Neural cell (in vitro differentiated cells): ENCODE data around the gene IL19. TPM values are rescaled to one million over a fixed set of nuclear protein-coding genes. Genes with fewer than 3 reads are reported as not detected.
"Not testable (repeated sequence)": the region's sequence is repeated elsewhere in the genome, so short reads cannot be mapped to it uniquely, and the experiment has no call there.

ENCODE experiments used
- H2AFZ ChIP-seq: fragments of 200-600, 300-800 bp; sonication (generic), shearing (Covaris generic); 2 replicates; pipeline ENCODE4 v1.6.0; 2014; ENCODE audit warnings: low read depth, mild to moderate bottlenecking, antibody characterized with exemption, low read length, moderate library complexity
- H3F3A ChIP-seq: fragments of 200-600 bp; shearing (Covaris generic); 2 replicates; pipeline ENCODE4 v1.6.1; 2016; ENCODE audit warnings: mild to moderate bottlenecking, moderate library complexity, mixed read lengths, antibody characterized with exemption, low read length; ENCODE audit not compliant: insufficient read depth, poor library complexity, severe bottlenecking
- H3K27ac ChIP-seq: fragments of 200-600, 300-800 bp; sonication (generic), shearing (Covaris generic); 2 replicates; pipeline ENCODE4 v1.5.1; 2014; ENCODE audit warnings: mild to moderate bottlenecking, low read length, moderate library complexity
- H3K27me3 ChIP-seq: fragments of 300-800, 200-600 bp; sonication (generic), shearing (Covaris generic); 2 replicates; pipeline ENCODE4 v1.6.0; 2014; ENCODE audit warnings: mild to moderate bottlenecking, low read depth, low read length, moderate library complexity; ENCODE audit not compliant: insufficient read depth
- H3K36me3 ChIP-seq: fragments of 300-800, 200-600 bp; sonication (generic), shearing (Covaris generic); 2 replicates; pipeline ENCODE4 v1.5.1; 2014; ENCODE audit warnings: mild to moderate bottlenecking, antibody characterized with exemption, low read length, moderate library complexity; ENCODE audit not compliant: insufficient read depth
- H3K4me2 ChIP-seq: fragments of 300-800, 200-600 bp; sonication (generic), shearing (Covaris generic); 2 replicates; pipeline ENCODE4 v1.6.0; 2014; ENCODE audit warnings: mild to moderate bottlenecking, low read length
- H3K4me3 ChIP-seq: fragments of 300-800, 200-600 bp; sonication (generic), shearing (Covaris generic); 2 replicates; pipeline ENCODE4 v1.5.1; 2014; ENCODE audit warnings: mild to moderate bottlenecking, low read length, moderate library complexity
- H3K79me2 ChIP-seq: fragments of 200-600 bp; shearing (Covaris generic); replicated peaks from 2 replicates; pipeline ENCODE4 v1.6.0; 2014; ENCODE audit warnings: mild to moderate bottlenecking, low read length, moderate library complexity; ENCODE audit not compliant: insufficient read depth
- H3K9ac ChIP-seq: fragments of 300-800, 200-600 bp; sonication (generic), shearing (Covaris generic); 2 replicates; pipeline ENCODE4 v1.6.1; 2016; ENCODE audit warnings: mild to moderate bottlenecking, low read length, mixed read lengths
- H3K9me2 ChIP-seq: fragments of 200-600 bp; shearing (Covaris generic); 2 replicates; pipeline ENCODE4 v1.6.1; 2016; ENCODE audit warnings: mild to moderate bottlenecking, low read length, mixed read lengths; ENCODE audit not compliant: insufficient read depth
- H3K9me3 ChIP-seq: fragments of 200-600, 300-800 bp; sonication (generic), shearing (Covaris generic); 2 replicates; pipeline ENCODE4 v1.6.1; 2016; ENCODE audit warnings: mild to moderate bottlenecking, mixed run types, low read length, moderate library complexity, mixed read lengths
- H4K20me1 ChIP-seq: fragments of 200-600 bp; shearing (Covaris generic); 2 replicates; pipeline ENCODE4 v1.6.1; 2016; ENCODE audit warnings: mild to moderate bottlenecking, mixed run types; ENCODE audit not compliant: insufficient read depth
- EP300 ChIP-seq: fragments of 450-650 bp; conservative IDR thresholded peaks from 2 replicates; pipeline ENCODE4 v1.6.1; 2014; ENCODE audit warnings: antibody characterized with exemption, mild to moderate bottlenecking, moderate library complexity; ENCODE audit not compliant: poor library complexity, severe bottlenecking
- EZH2 ChIP-seq: fragments of 200-600, 300-800 bp; shearing (Covaris generic), sonication (generic); IDR thresholded peaks from 2 replicates; pipeline ENCODE4 v1.6.1; 2014; ENCODE audit warnings: antibody characterized with exemption, low read length, borderline replicate concordance, mild to moderate bottlenecking; ENCODE audit not compliant: insufficient read depth, poor library complexity, severe bottlenecking
- MXI1 ChIP-seq: fragments of 450-650 bp; conservative IDR thresholded peaks from 2 replicates; pipeline ENCODE4 v1.6.1; 2014; ENCODE audit warnings: antibody characterized with exemption, mild to moderate bottlenecking; ENCODE audit not compliant: poor library complexity, severe bottlenecking
- POLR2AphosphoS5 ChIP-seq: IDR thresholded peaks from 2 replicates; pipeline ENCODE4 v1.6.1; 2012
- RAD21 ChIP-seq: fragments of 450-650 bp; conservative IDR thresholded peaks from 2 replicates; pipeline ENCODE4 v1.6.1; 2014; ENCODE audit warnings: antibody characterized with exemption, mild to moderate bottlenecking, moderate library complexity
- SMC3 ChIP-seq: fragments of 450-650 bp; conservative IDR thresholded peaks from 2 replicates; pipeline ENCODE4 v1.6.1; 2014; ENCODE audit warnings: antibody characterized with exemption, mild to moderate bottlenecking, moderate library complexity; ENCODE audit not compliant: poor library complexity
- TAF1 ChIP-seq: IDR thresholded peaks from 2 replicates; pipeline ENCODE4 v1.6.1; 2012; ENCODE audit warnings: low read depth
- polyA plus RNA-seq: library from polyadenylated mRNA; depleted of rRNA; stranded (reverse); fragments of >200 nt; gene quantifications from 2 replicates; pipeline ENCODE4 v1.2.3, GENCODE V29; 2014
- TF ChIP-seq, protein P1 (sequence below): fragments of 450-650 bp; IDR thresholded peaks from 2 replicates; pipeline ENCODE4 v1.5.1; 2014; ENCODE audit warnings: antibody characterized with exemption, mild to moderate bottlenecking, moderate library complexity; ENCODE audit not compliant: poor library complexity, severe bottlenecking
- TF ChIP-seq, protein P2 (sequence below): IDR thresholded peaks from 2 replicates; pipeline ENCODE4 v1.6.1; 2012; ENCODE audit warnings: borderline replicate concordance

Gene IL19
- polyA plus RNA-seq, 1 donor from 2014 or later = not detected

DNA sequence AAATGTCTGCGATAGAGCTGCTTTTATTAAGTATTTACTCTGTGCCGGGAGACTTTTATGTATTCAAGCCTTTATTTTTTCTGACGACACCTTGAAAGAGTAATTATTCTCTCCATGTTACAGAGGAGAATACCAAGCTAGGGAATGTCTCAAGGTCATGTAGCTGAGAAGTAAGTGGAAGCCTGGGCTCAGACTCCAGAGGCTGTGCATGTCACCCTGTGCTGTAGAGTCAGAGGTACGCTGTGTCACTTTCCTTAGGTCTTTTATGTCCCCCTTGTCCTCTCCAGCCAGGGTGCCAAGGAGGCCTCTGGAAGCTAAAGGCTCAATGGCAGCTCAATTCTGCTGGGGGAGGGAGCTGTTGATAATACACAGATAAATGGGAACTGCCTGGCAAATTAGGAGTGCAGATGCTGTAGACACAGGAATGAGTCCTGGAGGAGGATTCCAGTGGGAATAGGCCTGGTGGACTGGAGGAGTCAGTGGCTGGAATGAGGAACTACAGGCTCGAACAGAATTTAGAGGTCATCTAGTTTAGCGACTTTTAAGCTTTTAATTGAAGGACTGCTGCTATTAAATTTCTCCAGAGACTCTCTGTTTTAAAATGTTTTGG lies 9.3 kb upstream of the IL19 start:
- no peak for TF ChIP-seq EZH2
- TF ChIP-seq, protein P1, sequence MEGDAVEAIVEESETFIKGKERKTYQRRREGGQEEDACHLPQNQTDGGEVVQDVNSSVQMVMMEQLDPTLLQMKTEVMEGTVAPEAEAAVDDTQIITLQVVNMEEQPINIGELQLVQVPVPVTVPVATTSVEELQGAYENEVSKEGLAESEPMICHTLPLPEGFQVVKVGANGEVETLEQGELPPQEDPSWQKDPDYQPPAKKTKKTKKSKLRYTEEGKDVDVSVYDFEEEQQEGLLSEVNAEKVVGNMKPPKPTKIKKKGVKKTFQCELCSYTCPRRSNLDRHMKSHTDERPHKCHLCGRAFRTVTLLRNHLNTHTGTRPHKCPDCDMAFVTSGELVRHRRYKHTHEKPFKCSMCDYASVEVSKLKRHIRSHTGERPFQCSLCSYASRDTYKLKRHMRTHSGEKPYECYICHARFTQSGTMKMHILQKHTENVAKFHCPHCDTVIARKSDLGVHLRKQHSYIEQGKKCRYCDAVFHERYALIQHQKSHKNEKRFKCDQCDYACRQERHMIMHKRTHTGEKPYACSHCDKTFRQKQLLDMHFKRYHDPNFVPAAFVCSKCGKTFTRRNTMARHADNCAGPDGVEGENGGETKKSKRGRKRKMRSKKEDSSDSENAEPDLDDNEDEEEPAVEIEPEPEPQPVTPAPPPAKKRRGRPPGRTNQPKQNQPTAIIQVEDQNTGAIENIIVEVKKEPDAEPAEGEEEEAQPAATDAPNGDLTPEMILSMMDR = no peak
- no peak for TF ChIP-seq MXI1
- no peak for TF ChIP-seq TAF1
- TF ChIP-seq EP300 = no peak
- TF ChIP-seq, protein P2, sequence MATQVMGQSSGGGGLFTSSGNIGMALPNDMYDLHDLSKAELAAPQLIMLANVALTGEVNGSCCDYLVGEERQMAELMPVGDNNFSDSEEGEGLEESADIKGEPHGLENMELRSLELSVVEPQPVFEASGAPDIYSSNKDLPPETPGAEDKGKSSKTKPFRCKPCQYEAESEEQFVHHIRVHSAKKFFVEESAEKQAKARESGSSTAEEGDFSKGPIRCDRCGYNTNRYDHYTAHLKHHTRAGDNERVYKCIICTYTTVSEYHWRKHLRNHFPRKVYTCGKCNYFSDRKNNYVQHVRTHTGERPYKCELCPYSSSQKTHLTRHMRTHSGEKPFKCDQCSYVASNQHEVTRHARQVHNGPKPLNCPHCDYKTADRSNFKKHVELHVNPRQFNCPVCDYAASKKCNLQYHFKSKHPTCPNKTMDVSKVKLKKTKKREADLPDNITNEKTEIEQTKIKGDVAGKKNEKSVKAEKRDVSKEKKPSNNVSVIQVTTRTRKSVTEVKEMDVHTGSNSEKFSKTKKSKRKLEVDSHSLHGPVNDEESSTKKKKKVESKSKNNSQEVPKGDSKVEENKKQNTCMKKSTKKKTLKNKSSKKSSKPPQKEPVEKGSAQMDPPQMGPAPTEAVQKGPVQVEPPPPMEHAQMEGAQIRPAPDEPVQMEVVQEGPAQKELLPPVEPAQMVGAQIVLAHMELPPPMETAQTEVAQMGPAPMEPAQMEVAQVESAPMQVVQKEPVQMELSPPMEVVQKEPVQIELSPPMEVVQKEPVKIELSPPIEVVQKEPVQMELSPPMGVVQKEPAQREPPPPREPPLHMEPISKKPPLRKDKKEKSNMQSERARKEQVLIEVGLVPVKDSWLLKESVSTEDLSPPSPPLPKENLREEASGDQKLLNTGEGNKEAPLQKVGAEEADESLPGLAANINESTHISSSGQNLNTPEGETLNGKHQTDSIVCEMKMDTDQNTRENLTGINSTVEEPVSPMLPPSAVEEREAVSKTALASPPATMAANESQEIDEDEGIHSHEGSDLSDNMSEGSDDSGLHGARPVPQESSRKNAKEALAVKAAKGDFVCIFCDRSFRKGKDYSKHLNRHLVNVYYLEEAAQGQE = no peak
- no peak for TF ChIP-seq RAD21
- TF ChIP-seq SMC3 = no peak
- no peak for TF ChIP-seq POLR2AphosphoS5
- H3K9me2 ChIP-seq = no peaks in the 10 kb centered on the region
- H3K27ac ChIP-seq = no peak overlapping the region
- H3K9ac ChIP-seq = no peak overlapping the region
- no peaks in the 10 kb centered on the region for H3K9me3 ChIP-seq
- H4K20me1 ChIP-seq = no peaks in the 10 kb centered on the region
- H2AFZ ChIP-seq = no peak overlapping the region
- H3K4me2 ChIP-seq = no peak overlapping the region
- H3K27me3 ChIP-seq = no peaks in the 10 kb centered on the region
- no peaks in the 10 kb centered on the region for H3K36me3 ChIP-seq
- no peaks in the 10 kb centered on the region for H3F3A ChIP-seq
- H3K4me3 ChIP-seq = no peak overlapping the region
- no peaks in the 10 kb centered on the region for H3K79me2 ChIP-seq

DNA sequence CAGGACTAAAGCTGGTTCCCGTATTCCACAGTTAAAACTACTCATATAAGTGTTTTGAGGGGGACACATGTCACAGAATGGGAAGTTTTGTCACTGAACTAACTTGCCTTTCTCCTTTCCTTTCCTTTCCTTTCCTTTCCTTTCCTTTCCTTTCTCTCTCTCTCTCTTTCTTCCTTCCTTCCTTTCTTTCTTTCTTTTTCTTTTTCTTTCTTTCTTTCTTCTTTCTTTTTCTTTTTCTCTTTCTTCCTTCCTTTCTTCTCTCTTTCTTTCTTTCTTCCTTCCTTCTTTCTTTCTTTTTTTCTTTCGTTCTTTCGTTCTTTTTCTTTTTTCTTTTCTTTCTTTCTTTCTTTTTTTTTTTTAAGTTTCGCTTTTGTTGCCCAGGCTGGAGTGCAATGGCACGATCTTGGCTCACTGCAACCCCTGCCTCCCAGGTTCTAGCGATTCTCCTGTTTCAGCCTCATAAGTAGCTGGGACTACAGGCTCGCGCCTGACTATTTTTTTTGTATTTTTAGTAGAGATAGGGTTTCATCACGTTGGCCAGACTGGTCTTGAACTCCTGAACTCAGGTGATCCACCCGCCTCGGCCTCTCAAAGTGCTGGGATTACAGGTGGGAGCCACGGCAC lies 7.7 kb upstream of the IL19 start:
- not testable (repeated sequence) for H3K36me3 ChIP-seq, H3F3A ChIP-seq, H3K79me2 ChIP-seq, H3K9ac ChIP-seq, H3K27me3 ChIP-seq, H3K4me2 ChIP-seq, H3K9me3 ChIP-seq, H4K20me1 ChIP-seq, H2AFZ ChIP-seq, H3K9me2 ChIP-seq, H3K27ac ChIP-seq, H3K4me3 ChIP-seq

GRCh38 chr1:206765771-206766170 lies 4.8 kb upstream of the IL19 start:
- H3K79me2 ChIP-seq, H3K27me3 ChIP-seq, H3K27ac ChIP-seq, H4K20me1 ChIP-seq, H3K36me3 ChIP-seq, H3K9me3 ChIP-seq, H3K9me2 ChIP-seq, H3F3A ChIP-seq, H3K4me3 ChIP-seq, H2AFZ ChIP-seq, H3K4me2 ChIP-seq, H3K9ac ChIP-seq: not testable (repeated sequence)
